ENCODE results near the gene UBXN10. TPM values are rescaled to one million over a fixed set of nuclear protein-coding genes. Genes with fewer than 3 reads are reported as not detected.

UBXN10 gene
- total and polyA plus RNA-seq, 2 of the 4 experiments (the other 2 are of a cell fraction): not detected

- TF ChIP-seq CHD1 (IDR thresholded peaks at IDR 0.05; ENCODE audit: low read depth, low read length): no peak
Observed at GRCh38 chr1:20190256-20191160, 4.6 kb downstream of the UBXN10 start (continued).

- H2BK15ac ChIP-seq (ENCODE audit: low read depth, low read length): no peak overlapping the region
- ATAC-seq (ENCODE audit: low read depth) (no peak), DNase-seq (no peak)
- H4K8ac ChIP-seq (ENCODE audit: low read depth in 2 of 2, low read length in 2 of 2): no peak overlapping the region
- H3K36me3 ChIP-seq (ENCODE audit: control insufficient read depth, insufficient read depth, low read length): no peaks in the 10 kb centered on the region
- no peak overlapping the region for H3K23ac ChIP-seq (ENCODE audit: low read depth, low read length)
- WGBS, 2 experiments (ENCODE audit: extremely low coverage in 2 of 2, insufficient read length in 1 of 2): no CpG with 5 or more reads among the region's 12 CpGs
- dilution Hi-C loops (cut with HindIII; ENCODE audit: low sequenced_read_pairs, unreplicated experiment) (no loop called here), in situ Hi-C loops (cut with MboI; ENCODE audit: low sequenced_read_pairs) (no loop called here), intact Hi-C loops (cut with micrococcal nuclease) (no loop called here)
- no peak overlapping the region for H3K56ac ChIP-seq (ENCODE audit: extremely low read depth, insufficient read depth, low read length)
- H4K5ac ChIP-seq (ENCODE audit: low read depth, low read length): no peak overlapping the region
- no peak overlapping the region for H4K91ac ChIP-seq (ENCODE audit: insufficient read depth, low read depth, low read length)
- no peak overlapping the region for H3K27ac ChIP-seq (ENCODE audit: insufficient read depth, low read length)
- H3K9me1 ChIP-seq (ENCODE audit: insufficient read depth, low read length): no peaks in the 10 kb centered on the region
- H3K9me3 ChIP-seq (ENCODE audit: control insufficient read depth, insufficient read depth, low read length): no peaks in the 10 kb centered on the region
- no peak overlapping the region for H2BK20ac ChIP-seq (ENCODE audit: low read depth, low read length)
- ChIA-PET POLR2A (ENCODE audit: unreplicated experiment) (no interaction called here), CTCF (interaction anchor here (0.6 kb wide), 1 partner anchor 8 kb away, joined by 3 read pairs; no protein-coding TSS in a partner anchor)
- BruUV-seq (replicated peaks): no TSS peak
- H3K18ac ChIP-seq (ENCODE audit: low read depth, low read length): no peak overlapping the region
- no peak overlapping the region for H2BK120ac ChIP-seq (ENCODE audit: low read depth, low read length)
- peaks cover 48% of the 10 kb centered on the region for H3K27me3 ChIP-seq (ENCODE audit: control insufficient read depth, insufficient read depth, low read length)
- H3K4me3 ChIP-seq (ENCODE audit: insufficient read depth, low read depth, low read length): no peak overlapping the region
- H3K4ac ChIP-seq (ENCODE audit: low read depth, low read length): no peak overlapping the region
- no peak overlapping the region for H3K4me2 ChIP-seq (ENCODE audit: low read depth, low read length)
- H3K79me1 ChIP-seq (ENCODE audit: low read depth in 1 of 2, low read length in 2 of 2): no peaks in the 10 kb centered on the region
- H2AK5ac ChIP-seq (ENCODE audit: low read depth, low read length): no peak overlapping the region
- no peak overlapping the region for H3K14ac ChIP-seq (replicated peaks; ENCODE audit: low read depth, low read length)
- H2AFZ ChIP-seq (replicated peaks; ENCODE audit: low read length, poor library complexity): peak overlapping the region; percentile 53
- no peak overlapping the region for H2BK5ac ChIP-seq (ENCODE audit: low read depth, low read length, poor library complexity, severe bottlenecking)
- H3K9ac ChIP-seq (ENCODE audit: low read depth, low read length): no peak overlapping the region
- no peaks in the 10 kb centered on the region for H3K4me1 ChIP-seq (ENCODE audit: control insufficient read depth, insufficient read depth, low read length)
- TF ChIP-seq FOS (IDR thresholded peaks at IDR 0.05; ENCODE audit: low read depth, low read length): no peak
- no peak for TF ChIP-seq POLR2A (IDR thresholded peaks at IDR 0.05; ENCODE audit: low read depth, low read length)
- TF ChIP-seq MAZ (IDR thresholded peaks at IDR 0.05; ENCODE audit: borderline replicate concordance, low read depth, low read length): no peak
- TF ChIP-seq RFX5 (IDR thresholded peaks at IDR 0.05; ENCODE audit: low read depth, low read length): no peak
- TF ChIP-seq ELK1 (IDR thresholded peaks at IDR 0.05; ENCODE audit: borderline replicate concordance, low read depth, low read length): no peak
- H4K20me1 ChIP-seq (ENCODE audit: insufficient read depth, low read length): no peaks in the 10 kb centered on the region
- no peak overlapping the region for H2AK9ac ChIP-seq (replicated peaks; ENCODE audit: low read depth, low read length, poor library complexity)
Observed at GRCh38 chr1:20191266-20191825, 5.5 kb downstream of the UBXN10 start.

Measured in IMR-90 (cell line).